ENCODE results near the gene SP2. TPM values are rescaled to one million over a fixed set of nuclear protein-coding genes. Genes with fewer than 3 reads are reported as not detected.

SP2 gene
- total RNA-seq, 1 donor from 2014 or later, result 2.2 TPM

- no peak for DNase-seq (ENCODE audit: low read depth)
- Histone ChIP-seq H3K4me3 (ENCODE audit: low read depth, low read length) (no peak overlapping the region), H3K27me3 (ENCODE audit: control insufficient read depth, insufficient read depth, low read length) (peaks cover 13% of the 10 kb centered on the region), H3K36me3 (ENCODE audit: control insufficient read depth, insufficient read depth, low read length) (no peaks in the 10 kb centered on the region)
- TF ChIP-seq CTCF (IDR thresholded peaks at IDR 0.05; ENCODE audit: insufficient read depth, low read length, poor library complexity, severe bottlenecking), result no peak
These were observed 29.1 kb upstream of the SP2 start for GRCh38 chr17:47866941-47867340.

GRCh38 chr17:47867813-47868533, 28.1 kb upstream of the SP2 start:
- no peak for DNase-seq (ENCODE audit: low read depth)
- peaks cover 19% of the 10 kb centered on the region for H3K27me3 ChIP-seq (ENCODE audit: control insufficient read depth, insufficient read depth, low read length)

GRCh38 chr17:47869114-47869513, 26.9 kb upstream of the SP2 start:
- H3K36me3 ChIP-seq (ENCODE audit: control insufficient read depth, insufficient read depth, low read length), result no peaks in the 10 kb centered on the region
- no peak overlapping the region for H3K4me3 ChIP-seq (ENCODE audit: low read depth, low read length)
- no peak for DNase-seq (ENCODE audit: low read depth)
- H3K27me3 ChIP-seq (ENCODE audit: control insufficient read depth, insufficient read depth, low read length), result peaks cover 29% of the 10 kb centered on the region
- no peak for TF ChIP-seq CTCF (IDR thresholded peaks at IDR 0.05; ENCODE audit: insufficient read depth, low read length, poor library complexity, severe bottlenecking)

More at GRCh38 chr17:47867813-47868533, 28.1 kb upstream of the SP2 start:
- no peaks in the 10 kb centered on the region for H3K36me3 ChIP-seq (ENCODE audit: control insufficient read depth, insufficient read depth, low read length)
- H3K4me3 ChIP-seq (ENCODE audit: low read depth, low read length), result no peak overlapping the region
- no peak for TF ChIP-seq CTCF (IDR thresholded peaks at IDR 0.05; ENCODE audit: insufficient read depth, low read length, poor library complexity, severe bottlenecking)

GRCh38 chr17:47870056-47870455, 26.0 kb upstream of the SP2 start:
- DNase-seq (ENCODE audit: low read depth), result no peak
- Histone ChIP-seq H3K27me3 (ENCODE audit: control insufficient read depth, insufficient read depth, low read length) (peaks cover 29% of the 10 kb centered on the region), H3K36me3 (ENCODE audit: control insufficient read depth, insufficient read depth, low read length) (no peaks in the 10 kb centered on the region), H3K4me3 (ENCODE audit: low read depth, low read length) (no peak overlapping the region)
- TF ChIP-seq CTCF (IDR thresholded peaks at IDR 0.05; ENCODE audit: insufficient read depth, low read length, poor library complexity, severe bottlenecking), result no peak

GRCh38 chr17:47871048-47871447, 25.0 kb upstream of the SP2 start:
- TF ChIP-seq CTCF (IDR thresholded peaks at IDR 0.05; ENCODE audit: insufficient read depth, low read length, poor library complexity, severe bottlenecking), result no peak
- Histone ChIP-seq H3K36me3 (ENCODE audit: control insufficient read depth, insufficient read depth, low read length) (no peaks in the 10 kb centered on the region), H3K27me3 (ENCODE audit: control insufficient read depth, insufficient read depth, low read length) (peaks cover 31% of the 10 kb centered on the region), H3K4me3 (ENCODE audit: low read depth, low read length) (no peak overlapping the region)
- no peak for DNase-seq (ENCODE audit: low read depth)

All from kidney epithelial cell (primary cell).